Fibroblast of lung (primary cell): Measurements from ENCODE around the gene SORCS3.

ENCODE experiments used
- EZH2 ChIP-seq: IDR thresholded peaks from 2 replicates; pipeline ENCODE4 v1.5.1; 2012; ENCODE audit warnings: low read length, control low read depth, mild to moderate bottlenecking; ENCODE audit errors: missing control alignments
- TF ChIP-seq, protein P1 (sequence below), 2 donors: IDR thresholded peaks in 1 of 2; conservative IDR thresholded peaks in 1 of 2; 1 replicate in 1 of 2; 2 replicates in 1 of 2; pipeline ENCODE4 v1.5.1; 2011 to 2012; ENCODE audit warnings: low read length in 2 of 2, control low read depth in 1 of 2, inconsistent platforms in 1 of 2, low read depth in 1 of 2, mild to moderate bottlenecking in 1 of 2

DNA sequence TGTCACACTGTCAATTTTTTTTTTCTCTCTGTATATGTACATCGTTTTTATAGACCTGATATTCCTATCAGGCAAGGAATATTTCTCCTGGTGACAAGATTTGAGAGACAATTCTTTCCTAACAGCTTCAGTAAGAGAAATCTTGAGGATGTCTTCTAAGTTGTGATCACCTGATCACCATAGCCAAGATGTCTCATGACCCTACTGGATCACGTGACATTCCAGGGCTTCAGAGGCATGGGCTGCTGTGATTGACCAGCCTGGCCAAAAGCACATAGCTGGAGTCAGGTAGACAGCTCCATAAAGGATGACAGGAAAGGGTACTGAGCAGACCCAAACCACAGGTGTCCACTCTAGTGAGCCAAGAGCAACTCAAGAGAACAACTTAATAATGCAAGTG is 444.9 kb downstream of the SORCS3 start:
- TF ChIP-seq, protein P1, sequence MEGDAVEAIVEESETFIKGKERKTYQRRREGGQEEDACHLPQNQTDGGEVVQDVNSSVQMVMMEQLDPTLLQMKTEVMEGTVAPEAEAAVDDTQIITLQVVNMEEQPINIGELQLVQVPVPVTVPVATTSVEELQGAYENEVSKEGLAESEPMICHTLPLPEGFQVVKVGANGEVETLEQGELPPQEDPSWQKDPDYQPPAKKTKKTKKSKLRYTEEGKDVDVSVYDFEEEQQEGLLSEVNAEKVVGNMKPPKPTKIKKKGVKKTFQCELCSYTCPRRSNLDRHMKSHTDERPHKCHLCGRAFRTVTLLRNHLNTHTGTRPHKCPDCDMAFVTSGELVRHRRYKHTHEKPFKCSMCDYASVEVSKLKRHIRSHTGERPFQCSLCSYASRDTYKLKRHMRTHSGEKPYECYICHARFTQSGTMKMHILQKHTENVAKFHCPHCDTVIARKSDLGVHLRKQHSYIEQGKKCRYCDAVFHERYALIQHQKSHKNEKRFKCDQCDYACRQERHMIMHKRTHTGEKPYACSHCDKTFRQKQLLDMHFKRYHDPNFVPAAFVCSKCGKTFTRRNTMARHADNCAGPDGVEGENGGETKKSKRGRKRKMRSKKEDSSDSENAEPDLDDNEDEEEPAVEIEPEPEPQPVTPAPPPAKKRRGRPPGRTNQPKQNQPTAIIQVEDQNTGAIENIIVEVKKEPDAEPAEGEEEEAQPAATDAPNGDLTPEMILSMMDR (conservative IDR thresholded peaks at IDR 0.05 in 1 of 2, IDR thresholded peaks at IDR 0.05 in 1 of 2; ENCODE audit: low read depth in 1 of 2, low read length in 2 of 2): no peak
- no peak for TF ChIP-seq EZH2
